Islet precursor cell (in vitro differentiated cells): ENCODE data around the gene SMG6.
A peak's percentile ranks its signal among the peaks of the same experiment; 100 is the strongest.

Source experiments
- DNase-seq: peaks from one replicate; pipeline ENCODE4 v3.0.0-alpha.2; 2018

Gene SMG6

DNA sequence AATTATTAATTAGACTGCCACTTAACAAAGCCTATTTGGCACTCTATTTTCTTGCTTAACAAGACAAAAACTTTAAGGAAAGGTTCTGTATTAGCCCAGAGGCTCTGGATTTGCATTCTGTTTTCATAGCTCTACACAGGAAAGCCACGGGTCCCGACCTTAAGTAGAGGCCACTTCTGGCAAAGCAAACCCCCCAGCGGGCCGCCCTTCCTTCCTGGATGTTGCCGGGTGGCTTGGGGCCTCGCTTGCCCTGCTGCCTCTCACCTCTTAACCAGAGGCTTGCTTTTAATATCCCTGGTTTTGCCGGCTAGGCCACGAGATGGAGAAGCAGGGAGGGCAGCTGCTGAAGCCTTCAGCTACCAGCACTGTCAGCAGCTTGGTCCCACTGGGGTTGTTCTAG lies 282.9 kb downstream of the SMG6 start:
- DNase-seq, result no peak

DNA sequence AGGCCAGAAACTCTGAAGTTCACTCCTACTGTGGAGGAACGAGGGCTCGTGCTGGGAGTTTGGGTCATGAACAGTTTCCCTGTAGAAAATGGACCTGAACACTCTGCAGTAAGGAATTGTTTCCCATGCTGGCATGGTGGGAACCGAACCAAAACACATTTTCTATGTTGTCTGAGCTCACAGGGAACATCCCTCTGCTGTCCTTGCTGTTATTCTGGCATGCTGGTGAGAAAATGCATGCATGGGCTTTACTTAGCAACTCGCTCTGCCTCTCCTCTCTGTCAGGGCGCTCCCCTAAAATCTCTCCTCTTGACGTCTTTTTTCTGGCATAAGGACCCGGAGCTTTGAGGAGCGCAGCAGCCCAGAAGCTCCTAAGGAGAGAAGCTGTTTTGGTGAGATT lies 283.9 kb downstream of the SMG6 start:
- DNase-seq, result no peak

DNA sequence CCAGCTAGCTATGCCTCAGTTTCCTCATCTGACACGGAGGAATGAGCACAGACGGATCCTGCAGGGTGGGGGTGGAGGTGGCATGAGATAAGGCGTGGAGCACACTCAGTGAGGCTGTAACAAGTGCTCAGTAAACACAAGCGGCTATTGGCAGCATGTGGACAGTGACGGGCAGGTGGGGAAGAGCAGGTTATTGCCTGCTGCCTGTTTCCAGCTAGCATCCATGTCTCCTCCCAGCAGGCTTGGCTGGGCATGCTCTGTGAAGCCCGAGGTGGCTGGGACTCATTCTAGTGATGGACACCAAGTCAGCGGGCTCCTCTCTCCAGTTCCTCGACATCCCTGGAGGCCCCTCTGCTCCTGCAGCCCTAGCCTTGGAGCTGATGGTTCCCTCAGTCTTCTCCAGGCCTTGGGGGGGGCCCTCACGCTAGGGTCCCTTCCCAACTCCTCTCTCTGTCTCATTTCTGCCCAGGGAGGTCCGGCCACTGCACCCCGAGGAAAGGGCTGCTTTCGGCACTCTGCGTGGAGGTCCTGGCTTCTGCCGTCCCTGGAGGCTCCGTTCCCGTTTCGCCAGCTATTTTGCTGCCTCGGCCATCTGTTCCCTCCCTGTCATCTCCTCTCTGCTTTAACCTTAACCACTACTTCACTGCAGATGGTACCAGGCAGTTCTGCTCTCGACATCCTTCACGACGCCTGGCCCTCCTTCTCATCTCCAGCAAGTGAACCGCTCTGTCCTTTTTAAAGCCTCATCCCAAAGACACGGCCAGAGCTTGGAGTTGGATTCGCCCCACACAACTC lies 284.7 kb downstream of the SMG6 start:
- DNase-seq, result no peak

DNA sequence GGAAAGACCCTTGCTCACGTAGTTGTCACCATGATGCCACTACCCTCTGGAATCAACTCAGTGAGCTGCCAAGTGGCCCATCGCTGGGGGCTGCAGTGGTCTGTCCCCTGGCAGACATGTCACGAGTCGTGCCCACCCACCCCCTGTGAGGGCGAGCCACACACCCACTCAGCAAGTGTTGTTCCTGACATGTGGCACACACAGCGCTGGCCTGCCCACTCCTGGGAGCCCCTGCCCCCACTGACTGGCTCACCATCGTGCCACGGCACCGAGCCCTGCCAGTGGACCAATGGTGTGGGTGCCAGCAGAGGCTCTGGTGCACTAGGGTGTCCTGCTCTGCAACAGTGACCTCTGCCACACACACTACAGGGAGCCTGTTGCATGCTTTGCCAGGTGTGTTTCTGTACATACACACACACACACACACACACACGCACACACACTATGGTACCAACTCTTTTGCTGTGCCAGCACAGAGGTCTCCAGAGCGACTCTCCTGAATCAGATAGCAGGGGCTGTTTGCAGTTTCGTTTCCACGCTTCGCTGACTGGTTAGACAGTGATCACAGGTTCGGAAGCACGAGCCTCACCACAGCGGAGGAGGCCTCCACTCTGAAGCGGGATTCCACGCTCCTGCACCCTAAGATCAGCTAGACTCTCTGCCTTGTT lies 286.2 kb downstream of the SMG6 start:
- DNase-seq, result peak; percentile 51

DNA sequence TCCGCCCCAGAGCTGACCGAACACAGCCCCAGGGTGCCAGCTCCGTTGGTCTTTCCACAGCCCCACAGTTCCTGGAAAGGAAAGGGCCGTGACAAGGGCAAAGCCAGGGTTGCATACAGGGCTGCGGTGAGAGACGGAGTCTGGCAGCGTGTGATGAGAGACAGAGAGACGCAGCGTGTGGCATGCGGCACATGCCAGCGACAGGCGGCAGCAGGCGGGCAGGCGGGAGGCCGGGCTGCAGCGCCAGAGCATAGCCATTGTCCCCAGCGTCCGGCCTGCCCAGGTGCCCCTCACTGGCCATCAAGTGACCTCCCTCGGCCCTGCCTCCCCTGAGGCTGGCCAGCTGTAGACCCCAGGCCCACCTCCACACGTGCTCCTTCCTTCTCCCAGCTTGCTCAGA lies 287.1 kb downstream of the SMG6 start:
- peak; percentile 46 for DNase-seq

DNA sequence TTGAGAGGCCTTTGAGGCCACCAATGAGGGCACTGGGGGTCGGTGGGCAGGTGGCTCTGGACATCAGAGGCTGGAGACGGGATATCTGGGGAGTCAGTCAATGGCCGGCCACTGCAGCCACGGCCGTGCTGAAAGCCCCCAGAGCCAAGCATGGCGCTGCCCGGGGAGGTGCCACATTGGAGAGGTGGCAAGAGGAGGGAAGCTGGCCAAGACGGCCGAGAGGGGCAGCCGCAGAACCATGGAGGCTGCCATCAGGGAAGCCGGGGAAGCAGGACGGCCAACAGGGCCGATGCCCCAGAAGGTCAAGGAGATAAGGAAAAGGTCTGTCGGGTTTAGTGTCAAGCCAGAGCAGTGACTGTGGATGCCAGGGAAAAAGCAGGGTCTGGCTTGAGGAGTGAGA lies 288.3 kb downstream of the SMG6 start:
- DNase-seq, result no peak

DNA sequence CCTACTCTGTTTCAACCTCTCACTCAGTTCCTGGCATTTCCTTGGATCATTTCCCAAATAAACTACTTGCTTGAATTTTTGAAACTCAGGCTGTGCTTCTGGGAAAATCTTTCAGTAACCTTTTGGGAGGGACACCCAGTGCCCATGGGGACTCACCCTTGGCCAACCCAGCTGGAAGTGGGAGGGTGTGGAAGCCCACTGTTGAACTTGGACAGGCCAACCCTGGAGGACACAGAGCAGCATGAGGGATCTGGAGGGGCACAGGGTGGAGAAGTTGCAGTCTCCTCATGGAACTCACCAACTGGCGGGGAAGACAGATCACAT lies 289.6 kb downstream of the SMG6 start:
- peak; percentile 50 for DNase-seq

DNA sequence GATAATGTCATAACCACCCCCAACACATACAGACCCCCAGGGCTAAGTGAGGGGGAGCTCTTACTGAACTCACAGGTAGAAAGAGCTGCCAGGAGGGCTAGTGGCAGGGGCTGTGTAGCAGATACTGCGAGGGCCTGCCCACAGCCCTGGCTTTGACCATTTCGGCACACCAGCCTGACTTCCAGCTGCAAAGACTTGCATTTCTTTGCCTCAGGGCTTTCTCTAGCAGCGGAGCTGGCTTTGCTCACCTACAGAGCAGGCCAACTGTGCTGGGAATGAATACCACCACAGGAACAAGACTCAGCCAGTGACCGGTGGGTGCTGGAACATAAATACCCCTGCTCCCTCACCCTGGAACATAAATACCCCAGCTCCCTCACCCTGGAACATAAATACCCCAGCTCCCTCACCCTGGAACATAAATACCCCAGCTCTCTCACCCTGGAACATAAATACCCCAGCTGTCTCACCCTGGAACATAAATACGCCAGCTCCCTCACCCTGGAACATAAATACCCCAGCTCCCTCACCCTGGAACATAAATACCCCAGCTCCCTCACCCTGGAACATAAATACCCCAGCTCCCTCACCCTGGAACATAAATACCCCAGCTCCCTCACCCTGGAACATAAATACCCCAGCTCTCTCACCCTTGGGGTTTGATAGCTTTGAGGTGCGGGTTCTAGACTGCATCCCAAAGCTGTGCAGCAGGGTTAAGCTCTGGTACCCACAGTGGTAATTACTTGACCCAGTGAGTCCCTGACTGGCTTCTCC lies 290.2 kb downstream of the SMG6 start:
- DNase-seq, result peak; percentile 96

DNA sequence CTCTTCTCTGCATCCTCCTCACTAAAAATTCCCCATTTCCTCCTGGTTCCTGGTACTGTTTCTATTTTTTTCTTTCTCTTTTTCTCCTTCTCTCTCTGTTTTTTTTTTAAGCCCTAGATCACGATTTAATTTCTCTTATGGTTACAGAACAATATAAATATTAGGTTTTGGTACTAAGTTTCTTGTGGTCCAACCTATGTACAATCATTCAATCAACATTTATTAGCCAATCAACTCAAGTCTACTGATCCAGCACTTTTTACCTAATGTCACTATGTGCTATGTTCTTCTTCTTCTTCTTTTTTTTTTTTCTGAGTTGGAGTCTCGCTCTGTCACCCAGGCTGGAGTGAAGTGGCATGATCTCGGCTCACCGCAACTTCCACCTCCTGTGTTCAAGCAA lies 291.1 kb downstream of the SMG6 start:
- no peak for DNase-seq

DNA sequence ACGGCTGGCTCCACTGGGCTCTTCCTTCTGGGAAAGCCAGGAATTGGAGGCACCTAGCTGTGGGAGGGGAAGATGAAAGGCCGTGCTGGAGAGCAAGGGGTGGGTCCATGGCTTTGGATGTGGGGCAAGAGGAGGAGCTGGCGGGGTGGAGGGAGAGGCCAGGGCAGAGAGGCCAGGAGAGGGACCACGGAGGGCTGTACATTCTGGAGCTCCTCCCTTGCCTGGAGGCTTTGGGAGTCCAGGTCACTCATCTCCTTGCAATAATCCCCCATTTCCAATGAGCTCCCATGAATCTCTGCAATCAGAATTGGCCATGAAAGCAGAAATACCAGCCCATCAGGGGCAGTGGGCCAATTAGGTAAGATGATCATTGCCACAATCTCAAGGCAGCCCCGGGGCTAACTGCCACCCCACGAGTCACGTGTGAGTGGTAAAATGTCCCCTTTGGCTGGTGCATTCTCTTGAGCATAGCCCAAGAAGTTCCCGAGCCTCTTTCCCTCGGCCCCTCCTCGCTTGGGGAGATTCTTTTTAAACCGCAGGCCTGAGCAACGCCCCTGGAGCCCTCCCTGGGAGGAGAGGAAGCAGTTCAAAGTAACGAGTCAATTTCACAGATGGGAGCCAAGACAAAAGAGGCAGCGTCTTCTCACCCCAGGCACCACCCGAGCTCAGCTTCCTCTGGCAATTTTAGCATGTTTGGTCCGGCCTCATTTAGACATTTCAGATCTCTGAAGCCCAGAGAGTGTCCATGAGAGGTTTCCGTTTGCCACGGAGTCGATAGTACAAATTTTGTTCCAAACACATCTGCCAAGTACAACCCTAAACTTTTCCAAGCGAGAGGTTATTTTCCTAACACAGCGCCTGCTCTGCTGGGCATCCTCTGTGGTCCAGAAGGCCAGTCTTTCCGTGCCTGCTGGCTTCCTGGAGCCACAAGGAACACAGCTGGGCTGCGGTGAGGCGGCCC lies 291.9 kb downstream of the SMG6 start:
- peak; percentile 96 for DNase-seq
